ENCODE results near the gene CCR6.
"Not testable (repeated sequence)": the region's sequence is repeated elsewhere in the genome, so short reads cannot be mapped to it uniquely, and the experiment has no call there.

The CCR6 gene

GRCh38 chr6:167122827-167123657 is at the start of gene CCR6:
Gene CCR6 (plus strand): TSS chr6:167123096. CDS start chr6:167136135, 13,039 bp downstream.
- DNase-seq (ENCODE audit: low read depth, low spot score): no peak
- H3K27ac ChIP-seq: no peak within 1 kb of the TSS

- no peak overlapping the region for H3K27ac ChIP-seq
- DNase-seq (ENCODE audit: low read depth, low spot score): no peak
These were observed 49.1 kb upstream of the CCR6 start for GRCh38 chr6:167073679-167074274.

- H3K27ac ChIP-seq: no peak overlapping the region
- no peak for DNase-seq (ENCODE audit: low read depth, low spot score)
These were observed 45.5 kb upstream of the CCR6 start for GRCh38 chr6:167077241-167077932.

GRCh38 chr6:167078745-167079144 is 44.2 kb upstream of the CCR6 start:
- H3K27ac ChIP-seq: no peak overlapping the region

GRCh38 chr6:167079853-167080297 is 43.0 kb upstream of the CCR6 start:
- no peak for DNase-seq (ENCODE audit: low read depth, low spot score)
- H3K27ac ChIP-seq: no peak overlapping the region

More at GRCh38 chr6:167078745-167079144, 44.2 kb upstream of the CCR6 start:
- no peak for DNase-seq (ENCODE audit: low read depth, low spot score)

GRCh38 chr6:167087857-167088354 is 35.0 kb upstream of the CCR6 start:
- no peak overlapping the region for H3K27ac ChIP-seq
- DNase-seq (ENCODE audit: low read depth, low spot score): no peak

GRCh38 chr6:167088741-167089140 is 34.2 kb upstream of the CCR6 start:
- DNase-seq (ENCODE audit: low read depth, low spot score); H3K27ac ChIP-seq: not testable (repeated sequence)

GRCh38 chr6:167089243-167090142 is 33.4 kb upstream of the CCR6 start:
- no peak overlapping the region for H3K27ac ChIP-seq
- DNase-seq (ENCODE audit: low read depth, low spot score): no peak

GRCh38 chr6:167090171-167090570 is 32.7 kb upstream of the CCR6 start:
- no peak for DNase-seq (ENCODE audit: low read depth, low spot score)
- H3K27ac ChIP-seq: no peak overlapping the region

- no peak for DNase-seq (ENCODE audit: low read depth, low spot score)
- no peak overlapping the region for H3K27ac ChIP-seq
These were observed 31.7 kb upstream of the CCR6 start for GRCh38 chr6:167091026-167091804.

GRCh38 chr6:167091805-167092107 is 31.1 kb upstream of the CCR6 start:
- no peak overlapping the region for H3K27ac ChIP-seq

GRCh38 chr6:167092672-167093339 is 30.1 kb upstream of the CCR6 start:
- no peak for DNase-seq (ENCODE audit: low read depth, low spot score)
- H3K27ac ChIP-seq: no peak overlapping the region

More at GRCh38 chr6:167091805-167092107, 31.1 kb upstream of the CCR6 start:
- no peak for DNase-seq (ENCODE audit: low read depth, low spot score)

- H3K27ac ChIP-seq: no peak overlapping the region
- DNase-seq (ENCODE audit: low read depth, low spot score): no peak
These were observed 29.4 kb upstream of the CCR6 start for GRCh38 chr6:167093406-167093921.

GRCh38 chr6:167093922-167094432 is 28.9 kb upstream of the CCR6 start:
- no peak for DNase-seq (ENCODE audit: low read depth, low spot score)
- no peak overlapping the region for H3K27ac ChIP-seq

- no peak overlapping the region for H3K27ac ChIP-seq
- DNase-seq (ENCODE audit: low read depth, low spot score): no peak
These were observed 28.5 kb upstream of the CCR6 start for GRCh38 chr6:167094436-167094819.

GRCh38 chr6:167094820-167095637 is 27.9 kb upstream of the CCR6 start:
- DNase-seq (ENCODE audit: low read depth, low spot score): no peak
- H3K27ac ChIP-seq: no peak overlapping the region

- no peak overlapping the region for H3K27ac ChIP-seq
- no peak for DNase-seq (ENCODE audit: low read depth, low spot score)
These were observed 27.0 kb upstream of the CCR6 start for GRCh38 chr6:167095888-167096287.
